IPS DF 19.7 (cell line): ENCODE results near the gene PTPRN2.
"Not testable (repeated sequence)": the region's sequence is repeated elsewhere in the genome, so short reads cannot be mapped to it uniquely, and the experiment has no call there.

Experiments
- DNase-seq: peaks from one replicate; pipeline ENCODE4 v3.0.0-alpha.2; 2013; ENCODE audit warnings: low read depth, low spot score

PTPRN2 gene

GRCh38 chr7:158255558-158255957, 332.1 kb downstream of the PTPRN2 start:
- DNase-seq, result no peak

GRCh38 chr7:158255156-158255555, 332.5 kb downstream of the PTPRN2 start:
- DNase-seq, result no peak

DNA sequence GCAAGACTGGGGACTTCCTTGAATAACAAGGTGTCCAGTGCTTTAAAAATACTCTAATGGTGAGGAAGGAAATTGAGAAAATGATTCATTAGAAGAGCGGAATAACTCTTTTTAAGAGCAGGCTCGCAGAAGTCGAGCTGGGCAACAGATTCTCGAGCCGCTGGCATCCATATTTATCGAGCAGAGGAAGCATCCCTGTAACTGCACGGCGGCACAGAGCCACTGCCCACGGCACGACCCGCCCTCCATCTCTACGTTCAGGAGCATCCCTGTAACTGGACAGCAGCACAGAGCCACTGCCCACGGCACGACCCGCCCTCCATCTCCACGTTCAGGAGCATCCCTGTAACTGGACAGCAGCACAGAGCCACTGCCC, 334.0 kb downstream of the PTPRN2 start:
- DNase-seq, result not testable (repeated sequence)

- DNase-seq, result no peak
These were observed 334.6 kb downstream of the PTPRN2 start for GRCh38 chr7:158252837-158253669.

DNA sequence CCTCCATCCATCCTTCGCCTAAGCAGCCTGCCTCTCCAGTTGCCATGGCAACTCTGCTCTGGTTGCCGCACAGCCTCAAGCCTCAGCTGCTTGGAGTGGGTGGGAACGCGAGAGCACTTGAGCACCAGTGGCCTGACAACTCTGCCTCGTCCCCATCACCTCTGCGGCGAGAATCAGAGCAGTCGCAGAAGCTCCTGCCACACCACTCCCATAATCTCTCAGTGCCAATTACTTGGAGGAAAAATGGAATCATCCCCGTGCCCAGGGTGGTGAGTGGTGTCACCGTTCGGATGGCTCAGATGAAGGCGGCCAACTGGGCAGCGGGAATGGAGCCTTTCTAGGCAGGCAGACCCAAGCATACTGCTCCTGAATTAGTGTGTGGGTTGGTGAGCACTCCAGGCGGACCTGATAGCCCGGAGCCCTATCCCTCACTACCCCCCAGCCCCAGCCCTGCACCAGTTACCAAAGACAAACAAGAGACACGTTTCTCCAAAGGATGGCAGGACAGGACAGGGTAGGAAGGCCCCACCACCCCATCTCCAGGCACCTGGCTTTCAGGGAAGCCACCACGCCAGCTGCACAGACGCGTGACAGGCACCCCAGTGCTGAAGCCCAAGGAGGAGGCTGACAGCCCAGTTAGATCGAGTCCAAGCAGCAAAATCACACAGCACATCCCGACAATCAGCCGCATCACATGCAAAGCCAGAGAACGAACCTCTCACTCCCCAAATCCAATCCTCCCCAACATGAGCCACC, 335.4 kb downstream of the PTPRN2 start:
- DNase-seq, result no peak

- DNase-seq, result no peak
These were observed 336.3 kb downstream of the PTPRN2 start for GRCh38 chr7:158251061-158251965.

DNA sequence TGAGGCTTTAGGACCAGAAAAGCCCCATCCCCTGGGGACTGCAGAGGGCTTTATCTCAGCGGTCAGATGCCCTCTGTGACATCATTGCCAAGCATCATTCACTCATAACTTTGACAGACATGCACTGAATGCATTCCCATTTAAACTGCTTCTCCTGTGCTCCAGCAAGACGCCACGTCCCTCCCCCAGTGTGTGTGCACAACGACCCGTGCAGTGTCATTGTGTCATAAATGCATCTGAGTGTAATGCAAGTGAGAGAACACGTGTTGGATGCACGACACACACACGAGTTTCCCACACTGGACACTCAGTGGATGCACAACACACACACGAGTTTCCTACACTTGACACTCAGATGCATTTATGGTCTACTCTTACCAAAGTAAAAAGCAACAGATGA, 337.9 kb downstream of the PTPRN2 start:
- DNase-seq, result no peak

GRCh38 chr7:158248816-158249215, 338.8 kb downstream of the PTPRN2 start:
- no peak for DNase-seq

DNA sequence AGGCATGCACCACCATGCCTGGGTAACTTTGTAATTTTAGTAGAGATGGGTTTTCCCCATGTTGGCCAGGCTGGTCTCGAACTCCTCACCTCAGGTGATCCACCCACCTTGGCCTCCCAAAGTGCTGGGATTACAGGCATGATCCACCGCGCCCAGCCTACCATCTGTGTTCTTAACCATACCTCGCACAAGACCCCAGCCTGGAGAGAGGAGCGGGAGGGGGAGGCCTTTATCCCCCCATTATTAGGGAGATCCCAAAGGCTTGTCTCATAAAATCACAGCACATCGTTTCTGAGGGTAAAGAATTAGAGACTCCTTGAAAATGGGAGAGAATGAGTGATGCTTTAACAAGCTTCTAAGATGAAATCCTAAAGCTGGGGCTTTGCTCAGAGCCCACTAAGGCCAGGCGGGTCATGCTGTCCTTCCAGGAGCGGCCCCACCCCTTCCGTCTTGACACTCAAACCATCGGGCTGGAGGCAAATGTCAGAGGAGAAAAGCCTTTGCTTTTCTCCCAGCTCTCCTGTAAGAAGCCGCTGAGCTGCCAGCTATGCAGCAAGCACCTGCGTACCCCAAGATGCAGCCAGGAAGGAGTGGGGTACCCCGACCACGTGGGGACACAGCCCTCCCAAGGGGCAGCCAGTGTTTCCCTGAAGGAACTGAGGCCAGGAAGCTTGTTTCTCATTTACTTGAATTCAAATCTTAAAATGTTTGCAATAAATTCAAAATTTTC, 339.7 kb downstream of the PTPRN2 start:
- DNase-seq, result no peak

DNA sequence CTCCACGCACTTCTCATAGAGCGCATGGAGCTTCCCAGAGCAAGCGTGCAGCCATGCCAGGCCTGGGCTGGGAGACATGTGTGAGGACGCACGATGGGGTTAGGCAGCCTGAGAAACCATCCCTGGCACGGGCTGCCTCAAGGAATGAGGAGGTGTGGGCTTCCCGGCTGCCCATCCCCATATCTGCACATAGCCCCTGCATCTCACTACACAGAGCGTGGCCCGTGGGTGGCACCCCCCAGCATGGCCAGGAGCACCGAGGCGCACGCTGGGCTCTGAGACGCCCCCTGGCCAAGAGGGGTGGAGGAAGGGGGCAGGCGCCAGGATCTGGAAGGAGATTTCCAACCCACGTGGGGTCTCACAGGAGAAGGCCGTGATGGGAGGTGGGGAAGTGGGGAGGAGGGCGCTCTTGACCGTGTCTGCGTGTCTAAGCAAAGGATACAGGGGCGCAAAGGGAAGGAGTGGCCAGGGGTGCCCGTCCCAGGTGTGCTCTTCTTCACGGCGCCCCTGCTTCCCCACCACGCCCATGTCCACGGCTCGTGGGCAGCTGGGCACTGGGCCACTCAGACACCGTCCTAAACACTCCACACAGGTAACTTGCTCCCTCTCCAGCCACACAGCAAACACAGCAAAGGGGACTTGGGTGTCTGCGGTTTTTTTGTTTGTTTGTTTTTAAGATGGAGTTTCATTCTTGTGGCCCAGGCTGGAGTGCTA, 340.5 kb downstream of the PTPRN2 start:
- no peak for DNase-seq

DNA sequence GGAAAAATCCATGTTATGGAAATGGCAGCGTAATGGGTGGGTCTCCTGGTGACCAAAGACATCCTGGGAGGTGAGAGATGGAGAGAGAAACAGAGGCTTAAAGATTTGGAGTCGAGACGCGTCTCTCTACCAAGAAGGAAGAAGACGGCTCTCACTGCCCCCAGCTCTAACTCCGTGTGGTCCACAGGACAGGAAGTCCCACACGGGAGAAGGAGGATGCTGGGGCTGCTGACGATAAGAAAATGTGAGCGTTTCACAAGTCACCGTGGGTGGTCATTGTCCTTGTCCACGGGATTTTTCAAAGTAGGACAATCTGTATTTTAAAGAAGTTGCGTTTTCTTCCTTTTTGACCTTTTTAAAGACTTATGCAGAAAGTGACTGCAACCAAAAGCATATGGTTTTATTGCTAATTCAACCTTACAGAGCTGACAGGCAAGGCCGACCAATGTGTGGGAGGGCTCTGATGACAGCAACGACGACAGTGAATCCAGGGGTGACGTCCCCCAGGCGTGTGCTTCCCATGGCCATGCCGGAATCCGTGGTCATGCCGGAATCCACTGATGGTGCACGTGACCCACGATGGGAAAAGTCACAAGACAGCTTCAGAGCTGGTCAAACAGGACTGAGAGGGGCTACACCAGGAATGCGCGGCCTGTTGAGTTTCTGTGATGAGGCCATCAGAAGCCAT, 341.2 kb downstream of the PTPRN2 start:
- DNase-seq, result no peak

DNA sequence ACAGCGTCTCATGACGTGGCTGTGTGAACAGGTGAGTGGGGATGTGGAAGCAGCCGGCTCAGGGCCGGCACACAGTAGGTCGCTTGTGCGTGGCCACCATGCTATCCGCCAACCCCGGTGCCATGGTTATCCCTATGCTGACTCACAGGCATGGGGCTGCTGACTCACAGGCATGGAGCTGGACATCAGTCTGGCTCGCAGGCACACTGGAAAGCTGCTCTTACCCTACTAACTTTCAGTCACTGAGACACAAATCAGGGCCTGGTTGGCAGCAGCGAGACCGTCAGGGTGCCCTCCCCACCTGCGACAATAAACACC, 341.9 kb downstream of the PTPRN2 start:
- DNase-seq, result no peak

DNA sequence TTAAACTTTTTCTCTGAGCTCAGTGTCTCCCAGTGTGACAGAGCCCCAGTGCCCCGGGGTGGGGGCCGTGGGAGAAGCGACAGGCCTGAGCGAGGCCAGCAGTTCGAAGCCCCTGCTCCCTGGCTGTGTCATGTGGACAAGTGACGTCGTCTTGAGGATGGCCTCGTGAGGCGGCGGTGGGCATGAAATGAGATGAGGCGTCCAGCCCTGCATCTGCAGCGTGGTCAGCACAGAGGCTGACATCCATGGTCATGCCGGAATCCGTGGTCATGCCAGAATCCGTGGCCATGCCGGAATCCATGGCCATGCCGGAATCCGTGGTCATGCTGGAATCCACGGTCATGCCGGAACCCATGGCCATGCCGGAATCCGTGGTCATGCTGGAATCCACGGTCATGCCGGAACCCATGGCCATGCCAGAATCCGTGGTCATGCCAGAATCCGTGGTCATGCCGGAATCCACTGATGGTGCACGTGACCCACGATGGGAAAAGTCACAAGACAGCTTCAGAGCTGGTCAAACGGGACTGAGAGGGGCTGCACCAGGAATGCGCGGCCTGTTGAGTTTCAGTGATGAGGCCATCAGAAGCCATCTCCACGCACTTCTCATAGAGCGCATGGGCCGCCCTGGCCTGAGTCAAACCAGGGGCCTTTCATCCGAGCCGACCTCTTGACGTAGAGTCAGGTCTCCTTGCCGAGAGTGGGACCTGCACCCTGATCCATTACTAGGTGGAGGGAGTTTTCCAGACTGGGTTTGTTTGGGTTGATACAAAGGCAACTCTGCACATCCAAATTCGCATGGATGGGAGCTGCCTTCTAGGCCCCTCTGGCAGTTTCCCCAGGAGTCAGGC, 342.5 kb downstream of the PTPRN2 start:
- DNase-seq, result no peak

GRCh38 chr7:158244430-158244829, 343.2 kb downstream of the PTPRN2 start:
- no peak for DNase-seq

DNA sequence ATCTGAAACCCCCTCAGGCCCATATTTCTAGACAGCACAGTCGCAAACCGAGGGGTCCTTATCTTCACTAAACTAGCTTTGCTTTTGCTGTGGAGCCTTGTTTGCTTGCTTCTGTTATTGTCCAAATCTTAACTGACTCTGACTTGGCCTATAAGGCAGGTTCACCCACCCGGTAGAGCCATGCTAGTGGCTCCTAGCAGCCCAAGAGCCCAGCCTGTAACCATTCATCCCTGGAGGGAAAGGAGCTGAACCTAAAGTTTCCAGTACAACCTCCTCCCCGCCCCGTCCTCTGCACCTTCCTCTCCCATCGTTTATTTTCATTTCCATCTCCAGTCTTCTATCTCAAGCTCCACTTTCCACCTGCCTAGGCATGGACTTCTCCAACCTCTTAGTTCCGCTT, 345.7 kb downstream of the PTPRN2 start:
- DNase-seq, result no peak

DNA sequence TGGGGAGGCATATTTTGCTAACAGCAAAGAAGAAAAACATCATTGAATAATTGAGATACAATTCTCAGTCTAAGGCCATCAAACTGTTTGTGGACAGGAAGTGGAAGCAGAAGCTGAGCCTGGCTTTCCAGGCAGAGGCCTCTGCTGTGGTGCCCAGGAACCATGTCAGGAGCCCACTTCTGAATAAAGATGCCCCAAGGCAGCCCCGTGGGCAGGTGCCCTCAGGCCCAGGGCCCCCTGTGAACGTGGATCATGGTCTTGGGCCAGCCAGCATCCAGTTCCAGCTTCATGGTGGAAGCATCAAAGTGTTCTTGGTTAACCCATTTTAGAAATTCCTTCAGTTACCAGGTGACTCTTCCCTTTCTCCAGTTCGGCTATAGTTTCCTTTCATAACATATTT, 346.8 kb downstream of the PTPRN2 start:
- no peak for DNase-seq

DNA sequence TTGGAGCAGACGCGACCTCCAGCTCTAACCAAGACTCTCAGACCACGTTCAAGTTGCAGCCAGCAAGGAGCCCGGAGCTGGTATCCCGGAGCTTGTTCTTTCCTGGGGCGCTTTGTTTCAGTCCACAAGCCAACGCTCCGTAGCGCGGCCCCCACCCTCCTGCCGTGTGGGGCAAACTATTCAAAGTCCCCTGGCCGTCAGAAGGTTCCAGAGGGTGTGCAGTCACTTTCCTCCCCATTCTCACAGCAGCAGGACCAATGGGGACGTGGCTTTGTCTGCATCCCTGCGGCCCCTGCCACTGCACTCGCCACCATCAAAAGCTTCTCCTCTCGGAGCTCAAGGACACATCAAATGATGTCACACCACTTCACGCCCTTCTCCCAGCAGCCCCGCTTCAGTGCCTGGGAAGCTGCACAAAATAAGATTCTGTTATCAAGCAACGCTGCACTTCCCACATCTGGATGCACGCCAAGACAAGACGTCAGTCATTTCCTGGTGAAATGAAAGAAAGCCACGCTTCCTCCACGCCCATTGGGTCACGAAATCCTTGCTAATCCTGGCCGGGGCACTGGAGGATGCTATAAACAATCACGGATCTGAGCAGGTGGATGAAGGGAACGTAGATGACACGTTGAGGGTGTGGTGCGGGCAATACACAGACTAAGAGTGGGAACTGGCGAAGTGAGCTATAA, 348.2 kb downstream of the PTPRN2 start:
- no peak for DNase-seq

- DNase-seq, result no peak
These were observed 348.9 kb downstream of the PTPRN2 start for GRCh38 chr7:158238616-158239289.
